Activated CD4-positive, alpha-beta T cell treated with anti-CD3 and anti-CD28 coated beads, Interleukin-2, Interleukin-4, amounts not matched to agents 100 ng/mL and 50 ng/mL, durations not matched to agents 16 hours and 8 hours (primary cell): ENCODE results near the gene SRGN.
A peak's percentile ranks its signal among the peaks of the same experiment; 100 is the strongest.

ENCODE experiments used
- DNase-seq: peaks from one replicate; pipeline ENCODE4 v3.0.0-alpha.2; 2020; ENCODE audit warnings: low spot score

SRGN gene

GRCh38 chr10:69061305-69062161 is 26.4 kb upstream of the SRGN start:
- peak; percentile 26 for DNase-seq

- DNase-seq: no peak
Observed at GRCh38 chr10:69062901-69063300, 25.0 kb upstream of the SRGN start.

- DNase-seq: no peak
Observed at GRCh38 chr10:69064762-69065328, 23.1 kb upstream of the SRGN start.

GRCh38 chr10:69065406-69066361 is 22.2 kb upstream of the SRGN start:
- peak; percentile 74 for DNase-seq

GRCh38 chr10:69067189-69067588 is 20.7 kb upstream of the SRGN start:
- no peak for DNase-seq

- DNase-seq: no peak
Observed at GRCh38 chr10:69068549-69068948, 19.4 kb upstream of the SRGN start.

GRCh38 chr10:69069090-69070042 is 18.5 kb upstream of the SRGN start:
- DNase-seq: no peak

- DNase-seq: no peak
Observed at GRCh38 chr10:69070951-69071350, 17.0 kb upstream of the SRGN start.

- DNase-seq: no peak
Observed at GRCh38 chr10:69071610-69072009, 16.3 kb upstream of the SRGN start.

GRCh38 chr10:69073026-69073425 is 14.9 kb upstream of the SRGN start:
- no peak for DNase-seq

GRCh38 chr10:69073736-69074364 is 14.1 kb upstream of the SRGN start:
- no peak for DNase-seq

GRCh38 chr10:69074532-69074931 is 13.4 kb upstream of the SRGN start:
- no peak for DNase-seq

- no peak for DNase-seq
Observed at GRCh38 chr10:69075431-69075830, 12.5 kb upstream of the SRGN start.

GRCh38 chr10:69078311-69078710 is 9.6 kb upstream of the SRGN start:
- no peak for DNase-seq

GRCh38 chr10:69080226-69080625 is 7.7 kb upstream of the SRGN start:
- no peak for DNase-seq

GRCh38 chr10:69086001-69086509 is 1.8 kb upstream of the SRGN start:
- no peak for DNase-seq

- DNase-seq: no peak
Observed at GRCh38 chr10:69088471-69088769, 517 bp downstream of the SRGN start.

GRCh38 chr10:69088801-69089501 is 1.0 kb downstream of the SRGN start:
- peak; percentile 90 for DNase-seq

GRCh38 chr10:69089638-69090599 is 2.0 kb downstream of the SRGN start:
- peak; percentile 92 for DNase-seq
